Hippocampal formation (tissue), 2 donors: ENCODE measurements around the gene UPK1A.
A peak's percentile ranks its signal among the peaks of the same experiment; 100 is the strongest.
"Not testable (repeated sequence)": the region's sequence is repeated elsewhere in the genome, so short reads cannot be mapped to it uniquely, and the experiment has no call there.

Experiments
- DNase-seq, 2 donors: peaks; one replicate each; lab custom pipeline; 2025; lab: John Stamatoyannopoulos, UW

Gene UPK1A

DNA sequence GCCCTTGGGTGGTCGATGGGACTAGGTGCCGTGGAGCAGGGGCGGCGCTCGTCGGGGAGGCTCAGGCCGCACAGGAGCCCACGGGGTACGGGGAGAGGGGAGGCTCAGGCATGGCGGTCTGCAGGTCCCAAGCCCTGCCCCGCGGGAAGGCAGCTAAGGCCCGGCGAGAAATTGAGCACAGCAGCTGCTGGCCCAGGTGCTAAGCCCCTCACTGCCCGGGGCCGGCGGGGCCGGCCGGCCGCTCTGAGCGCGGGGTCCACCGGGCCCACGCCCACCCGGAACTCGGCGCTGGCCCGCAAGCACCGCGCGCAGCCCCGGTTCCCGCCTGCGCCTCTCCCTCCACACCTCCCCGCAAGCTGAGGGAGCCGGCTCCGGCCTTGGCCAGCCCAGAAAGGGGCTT lies 24.8 kb downstream of the UPK1A start:
- not testable (repeated sequence) for DNase-seq

DNA sequence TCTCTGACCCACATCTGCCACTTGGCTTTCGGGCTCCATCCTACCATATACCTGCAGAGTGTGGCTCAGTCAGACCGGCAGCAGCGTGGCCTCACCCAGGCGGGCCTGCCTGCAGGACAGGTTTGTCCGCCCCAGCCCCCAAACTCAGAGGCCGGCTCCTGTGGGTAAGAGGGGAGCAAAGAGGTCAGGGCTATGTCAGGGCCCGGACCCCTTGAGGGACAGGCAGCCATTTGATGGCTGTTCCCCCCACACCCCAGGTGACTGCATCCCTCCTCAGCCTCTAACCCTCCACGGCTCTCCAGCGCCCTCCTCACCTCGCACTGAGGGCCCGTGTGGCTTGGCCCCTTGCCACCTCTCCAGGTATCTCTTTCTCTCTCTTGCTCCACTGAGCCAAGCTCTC lies 25.7 kb downstream of the UPK1A start:
- no peak for DNase-seq

DNA sequence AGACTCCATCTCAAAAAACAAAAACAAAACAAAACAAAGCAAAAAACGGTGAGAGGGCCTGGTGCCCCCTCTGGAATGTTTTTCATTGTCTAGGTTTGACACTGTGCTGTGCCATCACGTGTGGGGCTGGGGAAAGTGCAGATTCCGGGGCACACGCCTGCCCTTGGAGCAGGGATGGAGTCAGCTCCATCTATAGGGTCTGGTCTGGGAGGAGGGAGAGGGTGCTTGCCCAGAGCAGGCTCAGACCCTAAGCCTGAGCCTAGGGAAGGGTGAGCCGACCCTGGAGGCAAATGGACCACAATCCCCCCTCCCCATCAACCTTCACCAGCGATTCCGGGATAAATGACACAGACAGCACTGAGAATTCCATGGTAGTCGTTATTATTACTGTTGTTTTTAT lies 27.1 kb downstream of the UPK1A start:
- no peak for DNase-seq

GRCh38 chr19:35693835-35694599 lies 27.7 kb downstream of the UPK1A start:
- DNase-seq: peak; percentile 78 to 84

DNA sequence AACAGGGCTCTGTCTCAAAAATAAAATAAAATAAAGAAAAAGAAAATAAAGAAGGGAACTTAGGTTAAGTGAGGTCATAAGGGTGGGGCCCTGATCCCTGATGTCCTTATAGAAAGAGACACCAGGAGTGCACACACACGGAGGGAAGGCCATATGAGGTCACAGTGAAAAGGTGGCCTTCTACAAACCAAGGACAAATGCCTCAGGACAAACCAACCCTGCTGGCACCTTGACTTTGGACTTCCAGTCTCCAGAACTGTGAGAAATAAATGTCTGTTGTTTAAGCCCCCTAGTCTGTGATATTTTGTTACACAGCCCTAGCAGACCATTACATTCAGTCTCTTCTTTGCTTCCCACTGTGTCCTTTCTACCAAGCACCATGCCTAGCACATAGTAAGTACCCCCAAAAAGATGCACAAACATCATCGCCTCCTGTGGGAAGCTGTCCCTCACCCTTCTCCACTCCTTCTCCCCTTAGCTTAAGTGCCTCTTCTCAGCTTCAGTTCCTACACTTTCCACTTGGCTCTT lies 29.6 kb downstream of the UPK1A start:
- no peak for DNase-seq

- DNase-seq: no peak
Observed at GRCh38 chr19:35696835-35697234, 30.5 kb downstream of the UPK1A start.

DNA sequence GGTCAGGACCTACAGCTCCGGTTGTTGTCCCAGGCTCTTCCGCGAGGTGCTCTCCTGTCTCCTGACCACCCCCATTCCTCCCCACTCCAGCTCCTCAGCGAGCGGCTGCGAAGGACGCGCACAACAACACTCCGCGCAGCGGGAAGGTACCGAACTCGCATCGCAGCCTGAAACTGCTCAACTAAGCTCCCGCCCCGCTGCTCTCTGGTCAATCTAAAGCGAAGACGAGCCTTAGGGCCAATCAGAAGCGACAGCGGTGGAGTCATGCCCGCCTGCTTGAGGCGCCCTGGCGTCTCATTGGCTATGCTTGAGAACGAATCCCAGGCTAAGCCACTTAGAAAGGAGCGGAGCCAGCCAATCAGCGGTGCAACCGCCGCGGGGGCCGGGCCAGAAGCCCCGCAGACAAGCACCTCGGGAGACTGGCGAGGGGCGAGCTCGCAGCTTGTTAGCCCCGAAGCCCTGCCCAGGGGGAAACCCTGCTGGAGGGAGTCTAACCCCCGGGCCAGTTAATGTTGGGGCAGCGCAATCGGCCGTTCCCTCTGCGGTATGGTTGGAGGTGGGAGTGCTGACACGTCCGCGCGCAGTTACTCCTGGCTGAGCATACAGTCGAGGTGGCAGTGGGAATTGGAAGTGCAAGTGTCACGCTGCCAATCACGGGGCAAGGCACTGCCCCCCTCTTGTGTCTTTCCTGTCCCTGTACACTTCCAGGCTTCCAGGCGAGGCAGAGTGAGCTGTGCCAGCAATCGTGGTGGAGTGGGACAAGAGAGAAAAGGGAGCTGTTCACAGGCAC lies 36.1 kb downstream of the UPK1A start:
- peak; percentile 96 to 98 for DNase-seq

- no peak for DNase-seq
Observed at GRCh38 chr19:35703343-35703742, 37.0 kb downstream of the UPK1A start.

- DNase-seq: no peak
Observed at GRCh38 chr19:35704218-35704617, 37.9 kb downstream of the UPK1A start, which contains the start of gene ZBTB32. Gene ZBTB32 (plus strand): TSS chr19:35704558. CDS start chr19:35714627, 10,069 bp downstream.

- DNase-seq: no peak
Observed at GRCh38 chr19:35708391-35708790, 42.1 kb downstream of the UPK1A start.

DNA sequence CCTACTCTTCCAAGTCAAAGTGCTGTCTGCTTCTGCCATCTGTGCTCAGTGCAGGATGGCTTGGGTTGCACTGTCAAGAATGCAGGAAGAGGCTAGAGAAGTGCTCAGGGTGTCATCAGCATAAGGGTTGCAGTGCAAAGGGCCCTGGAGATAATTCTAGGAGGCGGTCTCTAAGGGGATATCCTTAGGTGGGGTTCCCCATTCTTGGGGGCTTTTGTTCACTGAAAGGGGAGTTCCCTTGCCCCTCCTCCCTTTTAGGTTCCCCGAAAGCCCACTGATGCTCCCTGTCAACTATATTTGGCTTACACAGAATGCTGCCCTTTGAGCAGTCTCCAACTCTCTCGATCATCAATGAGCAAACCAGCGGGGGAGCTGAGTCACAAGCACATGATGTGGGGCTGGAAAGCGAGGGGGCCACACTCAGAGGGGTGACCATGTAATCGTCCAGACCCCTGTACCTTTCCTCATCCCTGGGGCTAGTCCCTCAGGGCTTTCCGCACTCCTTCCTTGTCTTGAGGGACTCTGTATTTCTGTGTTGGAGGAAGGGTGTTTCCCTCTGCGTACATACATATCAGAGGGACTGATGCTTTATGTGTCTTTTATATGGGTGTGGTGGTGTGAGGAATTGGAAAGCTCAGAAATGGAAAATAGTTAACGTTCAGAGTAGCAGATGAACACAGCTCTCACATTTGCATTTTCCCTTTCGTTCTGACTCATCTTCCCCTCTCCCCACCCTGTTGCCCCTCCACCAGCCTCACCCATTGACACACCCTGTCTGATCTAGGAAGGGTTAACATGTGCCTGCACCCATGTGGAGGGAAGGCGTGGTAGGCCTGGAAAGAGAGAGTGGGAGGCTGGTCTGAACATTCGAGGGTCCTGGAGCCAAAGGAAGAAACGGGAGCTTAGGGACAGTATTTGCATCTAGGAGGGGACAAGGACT lies 44.7 kb downstream of the UPK1A start:
- no peak for DNase-seq

GRCh38 chr19:35712567-35713505 lies 46.5 kb downstream of the UPK1A start:
- DNase-seq: no peak

- DNase-seq: no peak
Observed at GRCh38 chr19:35713506-35713850, 47.2 kb downstream of the UPK1A start.

GRCh38 chr19:35713904-35714495 lies 47.7 kb downstream of the UPK1A start:
- DNase-seq: no peak

- no peak for DNase-seq
Observed at GRCh38 chr19:35714601-35715354, 48.5 kb downstream of the UPK1A start.

GRCh38 chr19:35715355-35715809 lies 49.1 kb downstream of the UPK1A start:
- no peak for DNase-seq

- no peak for DNase-seq
Observed at GRCh38 chr19:35715981-35716800, 49.9 kb downstream of the UPK1A start.

GRCh38 chr19:35716801-35717664 lies 50.7 kb downstream of the UPK1A start:
- peak; percentile 80 to 83 for DNase-seq
